NCI-H69 (cell line): ENCODE results near the gene CTIF.
"Not testable (repeated sequence)": the region's sequence is repeated elsewhere in the genome, so short reads cannot be mapped to it uniquely, and the experiment has no call there.

Source experiments
- DNase-seq: peaks from one replicate; lab custom pipeline; 2025; lab: John Stamatoyannopoulos, UW

The CTIF gene

DNA sequence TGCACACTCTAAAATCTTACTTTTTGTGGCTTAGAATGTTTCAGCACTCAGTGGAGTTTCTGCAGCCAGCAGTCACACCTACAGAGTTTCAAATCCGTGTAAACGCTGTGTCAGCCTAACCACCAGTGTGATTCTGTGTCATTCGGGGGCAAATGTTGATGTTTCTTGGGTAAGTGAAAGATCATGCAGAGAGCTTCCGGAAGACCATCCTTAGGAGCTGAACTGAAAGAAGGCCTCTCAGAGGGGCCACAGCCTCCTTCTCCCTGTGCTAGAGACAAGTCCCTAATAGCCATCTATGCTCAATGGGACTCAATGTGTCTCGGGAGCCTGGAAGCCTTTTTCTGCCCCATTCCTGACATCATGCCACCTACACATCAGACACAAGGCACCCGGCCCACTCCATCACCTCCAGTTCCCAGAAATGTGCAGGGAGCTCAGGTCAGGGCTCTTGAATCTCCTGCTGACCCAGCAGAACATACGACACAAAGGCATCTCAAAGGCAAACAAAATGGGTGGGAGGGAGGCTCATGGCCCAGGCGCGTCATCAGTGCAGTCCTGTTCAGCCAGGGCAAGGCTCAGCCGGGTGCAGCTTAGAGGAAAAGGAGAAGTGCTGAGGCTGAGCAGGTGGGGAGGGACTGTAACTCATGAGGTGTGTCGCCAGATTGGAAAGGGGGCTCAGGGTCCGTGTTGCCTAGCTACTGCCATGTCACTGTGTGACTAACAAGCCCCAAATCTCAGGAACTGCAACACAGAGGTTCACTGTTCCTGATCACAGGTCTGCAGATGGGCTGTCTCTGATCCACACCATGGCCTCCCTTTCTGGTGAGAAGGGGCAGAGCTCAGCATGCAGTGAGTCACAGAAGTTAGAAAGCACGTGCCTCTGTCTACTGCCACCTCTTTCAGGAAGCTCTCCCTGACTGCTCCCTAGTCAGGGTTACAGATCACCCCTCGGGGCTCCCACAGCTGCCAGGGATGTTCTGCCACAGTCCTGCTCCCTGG, 329.9 kb downstream of the CTIF start:
- peak; percentile 36 for DNase-seq

- DNase-seq: no peak
These were observed 330.8 kb downstream of the CTIF start for GRCh38 chr18:48869591-48869990.

DNA sequence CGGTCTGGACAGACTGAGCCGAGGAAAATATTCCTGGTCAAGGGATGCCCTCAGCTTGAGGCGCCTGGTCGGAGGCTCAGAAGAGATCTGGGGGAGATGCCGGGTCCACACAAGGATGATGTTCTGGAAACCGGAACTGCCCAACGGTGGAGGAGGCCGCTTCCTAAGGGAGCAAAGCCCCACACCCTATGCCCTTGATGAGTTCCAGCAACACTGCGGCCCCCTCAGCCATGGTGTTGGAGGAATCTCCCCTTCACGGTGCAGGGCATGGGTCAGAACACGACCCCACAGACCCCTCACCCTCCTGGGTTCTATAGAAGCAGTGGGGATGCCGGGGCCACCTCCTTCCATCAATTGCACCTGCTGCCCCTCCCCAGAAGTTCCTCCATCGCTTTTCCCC, 332.1 kb downstream of the CTIF start:
- DNase-seq: not testable (repeated sequence)

GRCh38 chr18:48871391-48872166, 332.7 kb downstream of the CTIF start:
- DNase-seq: no peak

- peak; percentile 92 for DNase-seq
These were observed 333.7 kb downstream of the CTIF start for GRCh38 chr18:48872234-48873145.

DNA sequence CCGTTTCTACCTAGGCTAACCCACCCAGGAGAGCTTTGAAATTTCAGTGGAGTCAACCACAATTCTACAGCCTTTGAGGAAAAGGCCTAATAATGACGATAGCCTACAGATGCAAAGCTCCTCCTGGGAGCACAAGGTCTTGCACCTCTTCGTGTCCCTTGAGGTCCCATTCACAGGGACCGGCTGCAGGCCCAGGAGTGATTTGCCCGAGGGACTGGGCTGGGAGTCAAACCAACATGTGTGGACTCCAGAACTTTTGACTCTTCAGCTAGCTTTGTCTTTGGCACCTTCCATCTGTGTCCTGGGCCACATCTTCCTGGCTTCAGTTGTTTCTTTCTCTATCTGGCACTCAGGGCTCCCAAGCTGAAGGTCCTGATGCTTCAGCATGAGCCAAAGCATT, 335.4 kb downstream of the CTIF start:
- no peak for DNase-seq

DNA sequence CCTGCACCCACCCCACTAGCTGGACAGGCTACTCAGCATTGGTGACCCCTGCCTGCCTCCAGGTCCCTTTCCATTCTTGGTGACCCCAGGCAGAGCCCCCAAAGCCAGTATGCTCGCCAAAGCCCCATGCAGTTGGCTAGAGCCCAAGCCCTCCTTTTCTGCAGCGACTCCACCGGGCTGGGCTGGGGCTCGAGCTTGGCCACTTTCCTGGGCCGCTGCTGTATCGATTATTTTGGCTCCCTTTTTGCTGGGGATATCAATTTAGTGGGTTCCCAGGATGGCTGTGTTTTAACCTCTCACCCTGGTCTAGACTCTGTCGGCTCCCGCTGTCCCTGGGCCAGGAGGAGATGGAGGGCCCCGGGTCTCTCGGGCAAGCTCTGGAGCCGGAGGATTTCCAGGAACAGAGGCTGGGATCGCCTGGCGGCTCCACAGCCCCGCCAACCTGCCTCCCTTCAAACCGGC, 335.9 kb downstream of the CTIF start:
- no peak for DNase-seq

DNA sequence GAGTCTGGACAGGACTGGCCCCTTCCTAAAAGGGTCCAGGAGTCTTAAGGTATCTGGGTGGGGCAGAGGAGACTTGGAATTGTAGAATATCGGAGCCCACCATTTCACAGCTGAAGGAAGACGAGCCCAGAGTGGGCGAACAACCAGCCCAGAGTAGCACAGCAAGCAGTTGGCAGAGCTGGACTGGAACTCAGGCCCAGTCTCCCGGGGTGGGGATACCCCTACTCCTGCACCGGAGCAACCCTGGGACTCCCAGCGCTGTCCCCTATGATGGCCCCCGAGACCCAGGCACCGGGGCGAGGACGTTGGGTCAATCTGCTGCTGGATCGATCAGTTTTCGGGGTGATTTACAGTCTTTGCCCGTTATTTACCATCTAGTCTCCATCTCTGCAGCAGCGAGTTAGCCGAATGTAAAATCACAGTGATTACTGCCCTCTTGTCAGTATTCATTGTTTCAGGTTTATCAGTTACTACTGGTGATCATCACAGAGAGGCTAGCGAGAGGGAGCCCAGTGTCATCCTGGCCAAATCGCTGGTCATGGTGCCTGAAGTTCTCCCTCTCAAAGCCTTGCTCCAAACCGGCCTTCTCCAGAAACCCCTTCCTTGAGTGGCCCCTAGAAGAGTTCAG, 336.6 kb downstream of the CTIF start:
- no peak for DNase-seq

DNA sequence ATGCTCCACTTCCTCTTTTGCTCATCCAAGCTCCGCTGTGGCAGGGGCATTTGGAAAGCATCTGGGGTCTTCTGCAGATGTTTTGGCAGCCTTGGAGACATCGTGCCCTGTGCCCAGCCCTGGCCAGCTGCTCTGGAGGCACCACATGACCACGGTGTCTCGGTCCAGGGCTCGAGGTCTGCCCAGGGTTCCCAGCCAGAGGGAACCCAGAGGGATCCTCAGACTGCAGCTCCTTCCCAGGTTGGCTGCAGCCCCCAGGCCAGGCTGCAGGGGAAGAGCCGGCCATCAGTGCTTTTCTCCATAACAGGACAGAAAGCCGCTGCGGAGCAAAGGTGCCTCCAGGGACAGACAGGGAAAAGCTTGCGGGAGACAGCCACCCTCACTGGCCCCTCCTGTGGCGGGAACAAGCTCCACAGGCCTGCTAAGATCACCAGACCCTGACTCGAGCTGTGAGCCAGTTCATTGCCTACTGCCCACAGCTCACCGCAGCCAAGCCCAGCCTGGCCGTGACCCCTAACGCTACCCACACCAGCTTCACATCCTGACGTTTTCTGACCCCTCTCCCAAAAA, 337.2 kb downstream of the CTIF start:
- no peak for DNase-seq

DNA sequence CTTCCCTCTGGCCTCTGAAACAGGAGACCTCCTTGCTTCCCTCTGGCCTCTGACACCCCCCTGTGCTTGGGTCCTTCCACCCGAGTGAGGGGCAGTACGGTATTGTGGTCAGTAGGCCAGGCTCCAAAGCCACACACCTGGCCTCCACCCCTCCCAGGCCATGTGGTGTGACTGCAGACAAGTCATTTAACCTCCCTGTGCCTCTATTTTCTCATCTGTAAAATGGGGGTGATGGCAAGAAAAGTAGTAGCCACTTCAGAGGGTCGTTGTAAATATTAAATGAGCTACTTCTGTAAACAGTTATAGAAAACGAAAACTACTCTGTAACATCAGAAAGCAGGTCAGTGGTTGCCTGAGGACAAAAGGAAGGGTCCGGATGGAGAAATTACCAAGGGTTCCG, 337.8 kb downstream of the CTIF start:
- no peak for DNase-seq

- DNase-seq: no peak
These were observed 339.1 kb downstream of the CTIF start for GRCh38 chr18:48877941-48878340.

- no peak for DNase-seq
These were observed 339.6 kb downstream of the CTIF start for GRCh38 chr18:48878471-48878870.

GRCh38 chr18:48879008-48879431, 340.2 kb downstream of the CTIF start:
- DNase-seq: no peak

- no peak for DNase-seq
These were observed 342.1 kb downstream of the CTIF start for GRCh38 chr18:48880931-48881330.

- DNase-seq: no peak
These were observed 343.5 kb downstream of the CTIF start for GRCh38 chr18:48882379-48882778.

- peak; percentile 48 for DNase-seq
These were observed 345.5 kb downstream of the CTIF start for GRCh38 chr18:48884306-48884705.

DNA sequence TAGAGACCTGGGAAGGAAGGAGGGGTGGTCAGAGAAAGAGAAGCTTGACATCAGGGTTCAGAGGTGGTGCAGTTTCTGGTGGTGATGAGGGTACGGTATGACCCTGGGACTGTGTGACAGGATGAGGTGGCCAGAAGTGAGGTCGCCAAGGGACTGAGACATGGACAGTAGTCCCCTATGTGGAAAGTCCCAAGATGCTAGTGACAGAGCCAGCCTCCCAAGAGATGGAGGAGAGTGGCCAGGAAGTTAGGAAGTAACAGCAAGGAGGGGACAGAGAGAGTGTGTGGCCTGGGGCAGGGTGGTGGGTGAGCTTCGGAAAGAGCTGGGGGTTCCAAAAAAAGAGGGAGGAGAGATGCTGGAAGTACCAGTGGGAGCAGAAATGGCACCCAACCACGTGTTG, 345.9 kb downstream of the CTIF start:
- DNase-seq: no peak

DNA sequence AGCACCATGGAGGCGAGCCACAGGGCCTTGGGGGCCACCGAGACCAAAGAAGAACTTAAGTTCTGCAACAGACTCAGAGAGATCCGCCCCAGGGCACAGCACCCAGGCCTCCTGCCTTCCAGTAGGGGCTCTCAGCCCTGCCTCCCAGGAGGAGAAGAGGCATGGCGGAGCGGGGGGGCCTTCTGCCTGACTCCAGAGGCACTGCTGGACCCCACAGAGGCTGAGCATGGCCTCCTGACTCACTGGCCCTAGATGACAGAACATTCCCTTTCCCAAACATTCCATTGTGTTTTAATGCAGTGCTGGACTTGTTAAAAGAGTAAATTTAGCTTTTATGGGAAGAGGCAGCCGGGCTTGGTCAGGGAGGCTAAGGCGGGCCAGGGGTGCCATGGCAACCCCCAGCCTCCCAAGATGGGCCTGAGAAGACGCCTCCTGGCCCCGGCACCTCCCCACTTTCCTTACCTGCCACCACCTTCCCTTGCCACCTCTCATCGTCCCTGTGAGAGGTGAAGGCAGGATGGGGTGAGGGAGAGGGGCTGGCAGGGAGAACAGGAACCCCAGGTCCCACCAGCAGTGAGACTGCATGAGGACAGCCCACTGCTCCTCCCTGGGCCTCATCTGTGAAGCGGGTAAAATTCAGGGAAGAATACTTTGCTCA, 346.6 kb downstream of the CTIF start:
- no peak for DNase-seq

DNA sequence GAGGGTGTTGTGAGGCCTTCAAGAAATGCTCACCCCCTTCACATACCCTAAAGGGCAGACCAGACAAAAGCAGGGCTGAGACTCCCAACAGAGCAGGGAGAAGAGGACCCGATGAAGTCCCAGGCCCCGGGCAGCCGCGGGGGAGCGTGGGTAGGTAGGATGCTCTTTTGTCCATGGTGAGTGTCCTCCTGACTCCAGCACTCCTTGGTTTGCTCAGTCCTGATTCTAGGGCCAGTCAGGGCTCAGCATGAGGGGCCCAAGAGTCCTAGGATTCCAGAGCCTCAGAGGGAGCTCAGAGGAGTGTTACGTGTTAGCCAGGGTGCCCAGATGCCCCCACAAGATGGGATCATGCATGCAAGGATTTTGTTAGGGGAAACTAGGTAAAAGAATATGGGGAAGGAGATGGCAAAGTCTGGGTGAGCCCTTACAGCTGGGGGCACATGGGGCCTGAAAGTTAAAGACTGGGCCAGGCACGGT, 347.1 kb downstream of the CTIF start:
- DNase-seq: no peak
